ENCODE data around the gene MBLAC1.

The MBLAC1 gene

GRCh38 chr7:100109521-100110163, 17.1 kb upstream of the MBLAC1 start:
- Histone ChIP-seq H3K4me3 (ENCODE audit: insufficient read depth, low read depth, low read length, poor library complexity, severe bottlenecking) (no peak overlapping the region), H3K27ac (ENCODE audit: insufficient read depth, low read length, poor library complexity, severe bottlenecking) (no peak overlapping the region), H3K9me3 (ENCODE audit: control insufficient read depth, low read length) (no peaks in the 10 kb centered on the region), H3K36me3 (ENCODE audit: control insufficient read depth, insufficient read depth, low read length) (peaks cover 61% of the 10 kb centered on the region), H3K4me1 (ENCODE audit: control insufficient read depth, insufficient read depth, low read length, poor library complexity, severe bottlenecking) (no peaks in the 10 kb centered on the region), H3K27me3 (replicated peaks; ENCODE audit: control insufficient read depth, insufficient read depth, low read length, poor library complexity, severe bottlenecking) (no peaks in the 10 kb centered on the region)
- DNase-seq = no peak

- Histone ChIP-seq H3K9me3 (ENCODE audit: control insufficient read depth, low read length) (no peaks in the 10 kb centered on the region), H3K27ac (ENCODE audit: insufficient read depth, low read length, poor library complexity, severe bottlenecking) (no peak overlapping the region), H3K36me3 (ENCODE audit: control insufficient read depth, insufficient read depth, low read length) (peaks cover 62% of the 10 kb centered on the region)
Observed at GRCh38 chr7:100111156-100111555, 15.6 kb upstream of the MBLAC1 start.

DNA sequence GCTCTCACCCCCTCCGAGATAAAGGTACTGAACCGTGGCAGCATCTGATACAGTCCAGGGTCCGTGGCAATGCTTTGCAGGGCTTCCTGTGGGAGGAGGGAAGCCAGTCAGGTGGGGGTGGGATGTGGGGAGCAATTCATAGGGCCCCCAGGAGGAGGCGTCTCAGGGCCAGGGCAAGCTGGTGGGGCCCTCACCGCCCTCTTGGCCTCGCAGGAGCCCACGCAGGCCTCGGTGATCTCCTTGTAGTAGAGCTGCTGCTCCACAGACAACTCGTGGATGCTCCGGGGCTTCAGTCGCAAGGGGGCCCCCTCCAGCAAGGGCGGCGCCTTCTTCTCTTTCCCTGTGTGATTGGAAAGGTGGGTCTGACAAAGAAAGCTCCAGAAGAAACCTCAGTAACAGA, 14.9 kb upstream of the MBLAC1 start:
- H3K9me3 ChIP-seq (ENCODE audit: control insufficient read depth, low read length) = no peaks in the 10 kb centered on the region
- no peak overlapping the region for H3K4me3 ChIP-seq (ENCODE audit: insufficient read depth, low read depth, low read length, poor library complexity, severe bottlenecking)
- H3K4me1 ChIP-seq (ENCODE audit: control insufficient read depth, insufficient read depth, low read length, poor library complexity, severe bottlenecking) = no peaks in the 10 kb centered on the region
- H3K36me3 ChIP-seq (ENCODE audit: control insufficient read depth, insufficient read depth, low read length) = peaks cover 57% of the 10 kb centered on the region
- H3K27me3 ChIP-seq (replicated peaks; ENCODE audit: control insufficient read depth, insufficient read depth, low read length, poor library complexity, severe bottlenecking) = no peaks in the 10 kb centered on the region
- no peak for DNase-seq
- H3K27ac ChIP-seq (ENCODE audit: insufficient read depth, low read length, poor library complexity, severe bottlenecking) = no peak overlapping the region

More at GRCh38 chr7:100111156-100111555, 15.6 kb upstream of the MBLAC1 start:
- Histone ChIP-seq H3K4me3 (ENCODE audit: insufficient read depth, low read depth, low read length, poor library complexity, severe bottlenecking) (no peak overlapping the region), H3K4me1 (ENCODE audit: control insufficient read depth, insufficient read depth, low read length, poor library complexity, severe bottlenecking) (no peaks in the 10 kb centered on the region), H3K27me3 (replicated peaks; ENCODE audit: control insufficient read depth, insufficient read depth, low read length, poor library complexity, severe bottlenecking) (no peaks in the 10 kb centered on the region)
- DNase-seq = no peak

GRCh38 chr7:100115026-100115425, 11.7 kb upstream of the MBLAC1 start:
- no peak overlapping the region for H3K4me3 ChIP-seq (ENCODE audit: insufficient read depth, low read depth, low read length, poor library complexity, severe bottlenecking)
- H3K4me1 ChIP-seq (ENCODE audit: control insufficient read depth, insufficient read depth, low read length, poor library complexity, severe bottlenecking) = peaks cover 7% of the 10 kb centered on the region
- no peak for DNase-seq
- H3K27me3 ChIP-seq (replicated peaks; ENCODE audit: control insufficient read depth, insufficient read depth, low read length, poor library complexity, severe bottlenecking) = no peaks in the 10 kb centered on the region
- H3K36me3 ChIP-seq (ENCODE audit: control insufficient read depth, insufficient read depth, low read length) = peaks cover 38% of the 10 kb centered on the region
- H3K27ac ChIP-seq (ENCODE audit: insufficient read depth, low read length, poor library complexity, severe bottlenecking) = no peak overlapping the region
- H3K9me3 ChIP-seq (ENCODE audit: control insufficient read depth, low read length) = no peaks in the 10 kb centered on the region

GRCh38 chr7:100118388-100119071, 8.2 kb upstream of the MBLAC1 start:
- H3K27me3 ChIP-seq (replicated peaks; ENCODE audit: control insufficient read depth, insufficient read depth, low read length, poor library complexity, severe bottlenecking) = no peaks in the 10 kb centered on the region
- no peaks in the 10 kb centered on the region for H3K9me3 ChIP-seq (ENCODE audit: control insufficient read depth, low read length)
- DNase-seq = no peak
- peak overlapping the region; percentile 90 for H3K4me3 ChIP-seq (ENCODE audit: insufficient read depth, low read depth, low read length, poor library complexity, severe bottlenecking)
- H3K36me3 ChIP-seq (ENCODE audit: control insufficient read depth, insufficient read depth, low read length) = peaks cover 20% of the 10 kb centered on the region
- H3K4me1 ChIP-seq (ENCODE audit: control insufficient read depth, insufficient read depth, low read length, poor library complexity, severe bottlenecking) = peaks cover 13% of the 10 kb centered on the region
- H3K27ac ChIP-seq (ENCODE audit: insufficient read depth, low read length, poor library complexity, severe bottlenecking) = peak overlapping the region; percentile 96

DNA sequence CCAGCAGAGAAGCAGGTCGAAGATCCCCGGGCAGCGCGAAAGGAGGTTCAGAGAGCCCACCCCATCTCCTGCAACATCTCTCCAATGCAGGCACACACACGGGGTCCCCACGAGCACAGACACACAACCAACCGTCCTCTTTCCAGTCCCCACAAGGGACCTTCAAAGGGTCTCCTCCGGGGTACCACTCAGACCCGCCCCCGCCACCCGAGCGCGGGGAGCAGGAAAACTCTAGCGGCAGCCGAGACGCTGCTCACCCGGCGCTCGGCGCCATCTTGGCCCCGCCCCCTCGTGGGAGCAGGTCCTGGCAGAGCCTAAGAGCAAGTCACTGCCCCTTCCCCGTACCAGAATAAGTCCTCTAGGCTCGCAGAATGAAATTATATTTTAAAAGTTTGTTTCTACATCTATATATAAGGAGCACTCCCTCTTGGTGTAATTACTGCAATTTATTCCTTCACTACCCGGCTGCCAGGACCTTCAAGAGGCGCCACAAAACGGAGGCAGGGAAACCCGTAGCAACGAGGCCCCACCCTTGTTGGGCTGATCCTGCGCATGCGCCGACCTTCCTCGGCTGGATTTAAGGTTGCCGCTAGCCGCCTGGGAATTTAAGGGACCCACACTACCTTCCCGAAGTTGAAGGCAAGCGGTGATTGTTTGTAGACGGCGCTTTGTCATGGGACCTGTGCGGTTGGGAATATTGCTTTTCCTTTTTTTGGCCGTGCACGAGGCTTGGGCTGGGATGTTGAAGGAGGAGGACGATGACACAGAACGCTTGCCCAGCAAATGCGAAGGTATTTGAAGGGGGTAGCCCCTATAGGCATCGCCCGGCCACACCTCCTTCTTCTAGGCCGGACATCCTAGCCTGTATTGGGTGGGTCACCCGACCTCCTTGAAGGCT, 7.4 kb upstream of the MBLAC1 start, which contains the start of the genes CNPY4 and TAF6:
TSS of gene CNPY4 (plus strand) at position 563 of the 898 bp plus-strand sequence. CDS start at position 674, 111 bp downstream.
TSS of gene TAF6 (minus strand) at position 287 of the 898 bp plus-strand sequence. CDS start 5,149 bp downstream, outside the sequence.
- Histone ChIP-seq H3K36me3 (ENCODE audit: control insufficient read depth, insufficient read depth, low read length) (peaks cover 16% of the 10 kb centered on the region), H3K4me3 (ENCODE audit: insufficient read depth, low read depth, low read length, poor library complexity, severe bottlenecking) (peak within 1 kb of the TSS; percentile 90), H3K9me3 (ENCODE audit: control insufficient read depth, low read length) (no peaks in the 10 kb centered on the region), H3K27me3 (replicated peaks; ENCODE audit: control insufficient read depth, insufficient read depth, low read length, poor library complexity, severe bottlenecking) (no peaks in the 10 kb centered on the region), H3K4me1 (ENCODE audit: control insufficient read depth, insufficient read depth, low read length, poor library complexity, severe bottlenecking) (peaks cover 13% of the 10 kb centered on the region), H3K27ac (ENCODE audit: insufficient read depth, low read length, poor library complexity, severe bottlenecking) (peak within 1 kb of the TSS; percentile 96)
- peak; percentile 89 to 94 (median 92) for DNase-seq

GRCh38 chr7:100119970-100120732, 6.6 kb upstream of the MBLAC1 start:
- H3K36me3 ChIP-seq (ENCODE audit: control insufficient read depth, insufficient read depth, low read length) = peaks cover 17% of the 10 kb centered on the region
- H3K27me3 ChIP-seq (replicated peaks; ENCODE audit: control insufficient read depth, insufficient read depth, low read length, poor library complexity, severe bottlenecking) = no peaks in the 10 kb centered on the region
- H3K4me3 ChIP-seq (ENCODE audit: insufficient read depth, low read depth, low read length, poor library complexity, severe bottlenecking) = peak overlapping the region; percentile 90
- H3K27ac ChIP-seq (ENCODE audit: insufficient read depth, low read length, poor library complexity, severe bottlenecking) = peak overlapping the region; percentile 96
- H3K4me1 ChIP-seq (ENCODE audit: control insufficient read depth, insufficient read depth, low read length, poor library complexity, severe bottlenecking) = peaks cover 13% of the 10 kb centered on the region
- DNase-seq = peak; percentile 42 to 69 (median 63)
- H3K9me3 ChIP-seq (ENCODE audit: control insufficient read depth, low read length) = no peaks in the 10 kb centered on the region

GRCh38 chr7:100120733-100121036, 6.1 kb upstream of the MBLAC1 start:
- Histone ChIP-seq H3K4me3 (ENCODE audit: insufficient read depth, low read depth, low read length, poor library complexity, severe bottlenecking) (peak overlapping the region; percentile 90), H3K27ac (ENCODE audit: insufficient read depth, low read length, poor library complexity, severe bottlenecking) (peak overlapping the region; percentile 96), H3K27me3 (replicated peaks; ENCODE audit: control insufficient read depth, insufficient read depth, low read length, poor library complexity, severe bottlenecking) (no peaks in the 10 kb centered on the region), H3K4me1 (ENCODE audit: control insufficient read depth, insufficient read depth, low read length, poor library complexity, severe bottlenecking) (peaks cover 15% of the 10 kb centered on the region), H3K9me3 (ENCODE audit: control insufficient read depth, low read length) (no peaks in the 10 kb centered on the region), H3K36me3 (ENCODE audit: control insufficient read depth, insufficient read depth, low read length) (peaks cover 17% of the 10 kb centered on the region)
- no peak for DNase-seq

DNA sequence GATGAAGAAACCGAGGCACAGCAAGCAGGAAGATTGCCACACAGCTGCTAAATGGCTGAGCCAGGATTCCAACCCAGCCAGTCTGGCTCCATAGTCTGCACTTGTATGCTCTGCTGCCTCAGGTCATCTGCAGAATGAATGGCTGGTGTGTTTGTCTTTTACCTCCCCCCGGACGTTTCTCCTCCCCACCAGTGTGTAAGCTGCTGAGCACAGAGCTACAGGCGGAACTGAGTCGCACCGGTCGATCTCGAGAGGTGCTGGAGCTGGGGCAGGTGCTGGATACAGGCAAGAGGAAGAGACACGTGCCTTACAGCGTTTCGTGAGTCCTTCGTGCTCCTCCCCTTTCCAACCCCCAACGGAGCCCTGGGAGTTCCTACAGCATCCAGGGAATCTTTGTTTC, 4.7 kb upstream of the MBLAC1 start:
- Histone ChIP-seq H3K4me1 (ENCODE audit: control insufficient read depth, insufficient read depth, low read length, poor library complexity, severe bottlenecking) (peaks cover 16% of the 10 kb centered on the region), H3K27me3 (replicated peaks; ENCODE audit: control insufficient read depth, insufficient read depth, low read length, poor library complexity, severe bottlenecking) (no peaks in the 10 kb centered on the region), H3K36me3 (ENCODE audit: control insufficient read depth, insufficient read depth, low read length) (peaks cover 17% of the 10 kb centered on the region), H3K9me3 (ENCODE audit: control insufficient read depth, low read length) (no peaks in the 10 kb centered on the region), H3K4me3 (ENCODE audit: insufficient read depth, low read depth, low read length, poor library complexity, severe bottlenecking) (no peak overlapping the region), H3K27ac (ENCODE audit: insufficient read depth, low read length, poor library complexity, severe bottlenecking) (no peak overlapping the region)
- DNase-seq = no peak
